Loucy (cell line): ENCODE data around the gene GRAMD1C.

Experiments
- H2AFZ ChIP-seq: fragments of 200-600 bp; sonication (generic); 2 replicates; pipeline ENCODE4 v1.6.0; 2016; ENCODE audit warnings: antibody characterized with exemption, mild to moderate bottlenecking, low read length, moderate library complexity
- H3F3A ChIP-seq: fragments of 200-600 bp; 2 replicates; pipeline ENCODE4 v1.6.0; 2016; ENCODE audit warnings: antibody characterized with exemption, low read depth, mild to moderate bottlenecking
- H3K27me3 ChIP-seq: fragments of 200-600 bp; sonication (generic); 2 replicates; pipeline ENCODE4 v1.6.1; 2014; ENCODE audit warnings: low read length, mild to moderate bottlenecking; ENCODE audit not compliant: insufficient read depth, poor library complexity, severe bottlenecking
- H3K36me3 ChIP-seq: fragments of 200-600 bp; sonication (generic); 2 replicates; pipeline ENCODE4 v1.6.1; 2016; ENCODE audit warnings: low read length; ENCODE audit not compliant: insufficient read depth
- H3K4me1 ChIP-seq: fragments of 200-600 bp; sonication (generic); 2 replicates; pipeline ENCODE4 v1.5.1; 2014; ENCODE audit warnings: low read length, mild to moderate bottlenecking; ENCODE audit not compliant: insufficient read depth, poor library complexity, severe bottlenecking
- H3K4me2 ChIP-seq: fragments of 200-600 bp; sonication (generic); 2 replicates; pipeline ENCODE4 v1.6.0; 2014; ENCODE audit warnings: antibody characterized with exemption, low read length, low read depth, mild to moderate bottlenecking; ENCODE audit not compliant: poor library complexity, severe bottlenecking
- H3K4me3 ChIP-seq: fragments of 200-600 bp; sonication (generic); 2 replicates; pipeline ENCODE4 v1.5.1; 2014; ENCODE audit warnings: low read length, mild to moderate bottlenecking, mixed read lengths; ENCODE audit not compliant: poor library complexity, severe bottlenecking
- H3K79me2 ChIP-seq: fragments of 200-600 bp; sonication (generic); 2 replicates; pipeline ENCODE4 v1.6.1; 2014; ENCODE audit warnings: low read length; ENCODE audit not compliant: insufficient read depth
- H3K9ac ChIP-seq: fragments of 200-600 bp; sonication (generic); 2 replicates; pipeline ENCODE4 v1.6.0; 2014; ENCODE audit warnings: mild to moderate bottlenecking, low read depth, low read length, moderate library complexity; ENCODE audit not compliant: poor library complexity, severe bottlenecking
- H3K9me2 ChIP-seq: fragments of 200-600 bp; sonication (generic); replicated peaks from 2 replicates; pipeline ENCODE4 v1.6.1; 2016; ENCODE audit warnings: low read depth, low read length, mixed read lengths
- H3K9me3 ChIP-seq: fragments of 200-600 bp; sonication (generic); 2 replicates; pipeline ENCODE4 v1.6.1; 2014; ENCODE audit warnings: mild to moderate bottlenecking, antibody characterized with exemption, low read length, low read depth; ENCODE audit not compliant: insufficient read depth
- H4K20me1 ChIP-seq: fragments of 200-600 bp; sonication (generic); 2 replicates; pipeline ENCODE4 v1.6.0; 2014; ENCODE audit warnings: antibody characterized with exemption, low read length, mild to moderate bottlenecking; ENCODE audit not compliant: insufficient read depth, poor library complexity, severe bottlenecking
- EZH2phosphoT487 ChIP-seq: fragments of 200-600 bp; IDR thresholded peaks from 2 replicates; pipeline ENCODE4 v1.6.1; 2018; ENCODE audit warnings: antibody characterized with exemption, mild to moderate bottlenecking, moderate library complexity, borderline replicate concordance
- TF ChIP-seq, protein P1 (sequence below): fragments of 200-600 bp; sonication (generic); conservative IDR thresholded peaks from 2 replicates; pipeline ENCODE4 v1.5.1; 2014; ENCODE audit warnings: mild to moderate bottlenecking, antibody characterized with exemption, low read length

The GRAMD1C gene

DNA sequence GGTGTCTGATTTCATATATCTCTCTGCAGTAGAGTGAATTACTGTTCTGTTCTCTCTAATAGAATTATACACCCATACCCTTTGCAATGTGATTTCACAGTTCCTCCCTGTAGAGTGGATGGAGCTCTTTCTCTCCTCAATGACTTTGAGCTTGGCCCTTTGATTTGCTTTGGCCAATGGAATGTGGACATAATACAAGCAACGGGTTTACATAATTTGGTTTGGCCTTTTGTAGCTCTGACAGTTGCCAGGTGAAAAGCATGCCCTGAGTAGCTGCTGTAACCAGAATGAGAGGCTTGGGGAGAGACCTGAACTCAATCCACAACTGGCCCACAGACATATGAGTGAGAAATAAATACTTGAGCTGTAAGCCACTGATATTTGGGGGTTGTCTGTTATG lies 141.3 kb downstream of the GRAMD1C start:
- no peak overlapping the region for H3K4me3 ChIP-seq
- H3F3A ChIP-seq: no peaks in the 10 kb centered on the region
- no peak overlapping the region for H3K4me2 ChIP-seq
- H2AFZ ChIP-seq: no peak overlapping the region
- H4K20me1 ChIP-seq: no peaks in the 10 kb centered on the region
- H3K9me3 ChIP-seq: no peaks in the 10 kb centered on the region
- H3K79me2 ChIP-seq: no peaks in the 10 kb centered on the region
- no peaks in the 10 kb centered on the region for H3K4me1 ChIP-seq
- H3K27me3 ChIP-seq: no peaks in the 10 kb centered on the region
- H3K36me3 ChIP-seq: no peaks in the 10 kb centered on the region
- no peaks in the 10 kb centered on the region for H3K9me2 ChIP-seq
- TF ChIP-seq, protein P1, sequence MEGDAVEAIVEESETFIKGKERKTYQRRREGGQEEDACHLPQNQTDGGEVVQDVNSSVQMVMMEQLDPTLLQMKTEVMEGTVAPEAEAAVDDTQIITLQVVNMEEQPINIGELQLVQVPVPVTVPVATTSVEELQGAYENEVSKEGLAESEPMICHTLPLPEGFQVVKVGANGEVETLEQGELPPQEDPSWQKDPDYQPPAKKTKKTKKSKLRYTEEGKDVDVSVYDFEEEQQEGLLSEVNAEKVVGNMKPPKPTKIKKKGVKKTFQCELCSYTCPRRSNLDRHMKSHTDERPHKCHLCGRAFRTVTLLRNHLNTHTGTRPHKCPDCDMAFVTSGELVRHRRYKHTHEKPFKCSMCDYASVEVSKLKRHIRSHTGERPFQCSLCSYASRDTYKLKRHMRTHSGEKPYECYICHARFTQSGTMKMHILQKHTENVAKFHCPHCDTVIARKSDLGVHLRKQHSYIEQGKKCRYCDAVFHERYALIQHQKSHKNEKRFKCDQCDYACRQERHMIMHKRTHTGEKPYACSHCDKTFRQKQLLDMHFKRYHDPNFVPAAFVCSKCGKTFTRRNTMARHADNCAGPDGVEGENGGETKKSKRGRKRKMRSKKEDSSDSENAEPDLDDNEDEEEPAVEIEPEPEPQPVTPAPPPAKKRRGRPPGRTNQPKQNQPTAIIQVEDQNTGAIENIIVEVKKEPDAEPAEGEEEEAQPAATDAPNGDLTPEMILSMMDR: no peak
- TF ChIP-seq EZH2phosphoT487: no peak
- H3K9ac ChIP-seq: no peak overlapping the region

DNA sequence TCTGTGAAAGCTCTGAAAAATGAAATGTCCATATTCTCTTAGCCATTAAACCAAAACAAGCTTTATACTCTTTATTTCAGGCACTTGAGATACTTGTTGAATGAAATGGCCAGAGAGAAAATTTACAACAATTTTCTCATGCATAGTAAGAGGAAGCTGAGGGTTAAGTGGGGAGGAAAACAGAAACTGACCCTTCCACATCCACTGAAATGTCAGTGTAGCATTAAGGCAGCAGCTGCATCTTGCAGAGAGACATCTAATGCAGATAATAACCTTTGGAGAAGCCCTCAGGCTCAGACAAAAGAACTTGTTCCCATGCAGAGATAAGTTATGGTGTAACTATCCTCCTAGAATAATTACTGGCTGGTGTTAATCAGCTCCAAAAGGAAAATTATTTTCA lies 143.2 kb downstream of the GRAMD1C start:
- H3K27me3 ChIP-seq: no peaks in the 10 kb centered on the region
- no peaks in the 10 kb centered on the region for H3K9me2 ChIP-seq
- H4K20me1 ChIP-seq: no peaks in the 10 kb centered on the region
- no peak overlapping the region for H3K9ac ChIP-seq
- H3K4me2 ChIP-seq: no peak overlapping the region
- no peak overlapping the region for H3K4me3 ChIP-seq
- no peaks in the 10 kb centered on the region for H3F3A ChIP-seq
- no peaks in the 10 kb centered on the region for H3K9me3 ChIP-seq
- H3K79me2 ChIP-seq: no peaks in the 10 kb centered on the region
- no peaks in the 10 kb centered on the region for H3K36me3 ChIP-seq
- H2AFZ ChIP-seq: no peak overlapping the region
- TF ChIP-seq, protein P1: no peak
- no peak for TF ChIP-seq EZH2phosphoT487
- H3K4me1 ChIP-seq: no peaks in the 10 kb centered on the region

DNA sequence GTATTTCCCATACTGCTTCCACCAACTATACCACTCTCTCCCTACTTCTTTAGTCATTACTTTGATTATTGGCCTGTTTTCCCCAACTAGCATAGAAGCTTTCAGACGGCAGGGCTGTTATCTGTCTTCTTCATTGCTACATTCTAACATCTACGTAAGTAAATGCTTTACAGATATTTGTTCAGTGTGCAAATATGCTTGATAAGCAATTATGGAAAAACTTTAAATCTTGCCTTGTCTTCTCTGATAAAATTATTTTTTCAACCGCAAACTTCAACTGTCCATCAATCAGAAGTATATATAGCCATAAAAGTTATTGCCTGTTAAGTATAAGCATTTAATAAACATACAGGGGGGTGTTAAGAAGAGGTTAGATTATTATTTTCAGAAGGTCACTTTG lies 145.0 kb downstream of the GRAMD1C start:
- H3K4me3 ChIP-seq: no peak overlapping the region
- no peaks in the 10 kb centered on the region for H3K79me2 ChIP-seq
- no peaks in the 10 kb centered on the region for H3K27me3 ChIP-seq
- H3K9me3 ChIP-seq: no peaks in the 10 kb centered on the region
- H2AFZ ChIP-seq: no peak overlapping the region
- no peaks in the 10 kb centered on the region for H4K20me1 ChIP-seq
- H3F3A ChIP-seq: no peaks in the 10 kb centered on the region
- H3K36me3 ChIP-seq: no peaks in the 10 kb centered on the region
- no peaks in the 10 kb centered on the region for H3K9me2 ChIP-seq
- H3K4me1 ChIP-seq: no peaks in the 10 kb centered on the region
- H3K9ac ChIP-seq: no peak overlapping the region
- H3K4me2 ChIP-seq: no peak overlapping the region
- TF ChIP-seq, protein P1: no peak
- no peak for TF ChIP-seq EZH2phosphoT487
